HUES48 (cell line): Measurements from ENCODE around the gene PXDC1.
"Not testable (repeated sequence)": the region's sequence is repeated elsewhere in the genome, so short reads cannot be mapped to it uniquely, and the experiment has no call there.

ENCODE experiments used
- H3K27ac ChIP-seq: one replicate; pipeline ENCODE4 v1.7.0; 2013; ENCODE audit warnings: low read depth, low read length, inconsistent platforms
- H3K27me3 ChIP-seq: 2 replicates; pipeline ENCODE4 v1.6.1; 2013; ENCODE audit warnings: mild to moderate bottlenecking, low read length; ENCODE audit not compliant: control insufficient read depth, insufficient read depth
- H3K36me3 ChIP-seq: 2 replicates; pipeline ENCODE4 v1.6.1; 2013; ENCODE audit warnings: low read length; ENCODE audit not compliant: control insufficient read depth, insufficient read depth
- H3K4me1 ChIP-seq: 2 replicates; pipeline ENCODE4 v1.6.1; 2013; ENCODE audit warnings: mild to moderate bottlenecking, low read length; ENCODE audit not compliant: control insufficient read depth, insufficient read depth
- H3K4me3 ChIP-seq: 2 replicates; pipeline ENCODE4 v1.5.1; 2013; ENCODE audit warnings: mild to moderate bottlenecking, low read depth, low read length
- H3K9ac ChIP-seq: 2 replicates; pipeline ENCODE4 v1.6.1; 2013; ENCODE audit warnings: mild to moderate bottlenecking, low read depth, low read length, moderate library complexity
- H3K9me3 ChIP-seq: 2 replicates; pipeline ENCODE4 v1.6.1; 2013; ENCODE audit warnings: low read length; ENCODE audit not compliant: control insufficient read depth, insufficient read depth

The PXDC1 gene

DNA sequence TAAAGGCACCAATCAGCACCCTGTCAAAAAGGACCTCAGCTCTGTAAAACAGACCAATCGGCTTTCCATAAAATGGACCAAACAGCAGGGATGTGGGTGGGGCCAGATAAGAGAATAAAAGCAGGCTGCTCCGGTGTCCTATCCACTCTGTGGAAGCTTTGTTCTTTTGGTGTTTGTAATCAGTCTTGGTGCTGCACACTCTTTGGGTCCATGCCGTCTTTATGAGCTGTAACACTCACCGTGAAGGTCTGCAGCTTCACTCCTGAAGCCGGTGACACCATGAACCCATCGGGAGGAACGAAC is 7.3 kb upstream of the PXDC1 start:
- peaks cover 11% of the 10 kb centered on the region for H3K27me3 ChIP-seq
- no peak overlapping the region for H3K27ac ChIP-seq
- H3K4me3 ChIP-seq: no peak overlapping the region
- no peaks in the 10 kb centered on the region for H3K9me3 ChIP-seq
- H3K9ac ChIP-seq: no peak overlapping the region
- H3K4me1 ChIP-seq: peaks cover 16% of the 10 kb centered on the region
- no peaks in the 10 kb centered on the region for H3K36me3 ChIP-seq

DNA sequence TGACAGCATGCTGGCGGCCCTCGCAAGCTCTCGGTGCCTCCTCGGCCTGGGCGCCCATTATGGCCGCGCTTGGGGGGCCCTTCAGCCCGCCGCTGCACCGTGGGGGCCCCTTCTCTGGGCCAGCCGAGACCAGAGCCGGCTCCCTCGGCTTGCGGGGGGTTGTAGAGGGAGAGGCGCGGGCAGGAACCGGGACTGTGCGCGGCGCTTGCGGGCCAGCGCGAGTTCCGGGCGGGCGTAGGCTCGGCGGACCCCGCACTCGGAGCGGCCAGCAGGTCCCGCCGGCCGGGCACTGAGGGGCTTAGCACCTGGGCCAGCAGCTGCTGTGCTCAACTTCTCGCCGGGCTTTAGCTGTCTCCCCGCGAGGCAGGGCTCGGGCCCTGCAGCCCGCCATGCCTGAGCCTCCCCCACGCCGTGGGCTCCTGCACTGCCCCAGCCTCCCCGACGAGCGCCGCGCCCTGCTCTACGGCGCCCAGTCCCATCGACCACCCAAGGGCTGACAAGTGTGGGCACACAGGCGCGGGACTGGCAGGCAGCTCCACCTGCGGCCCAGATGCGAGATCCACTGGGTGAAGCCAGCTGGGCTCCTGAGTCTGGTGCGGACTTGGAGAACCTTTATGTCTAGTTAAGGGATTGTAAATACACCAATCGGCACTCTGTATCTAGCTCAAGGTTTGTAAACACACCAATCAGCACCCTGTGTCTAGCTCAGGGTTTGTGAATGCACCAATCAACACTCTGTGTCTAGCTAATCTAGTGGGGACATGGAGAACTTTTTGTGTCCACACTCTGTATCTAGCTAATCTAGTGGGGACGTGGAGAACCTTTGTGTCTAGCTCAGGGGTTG is 6.7 kb upstream of the PXDC1 start:
- H3K9ac ChIP-seq, H3K36me3 ChIP-seq, H3K27ac ChIP-seq, H3K4me3 ChIP-seq, H3K9me3 ChIP-seq: not testable (repeated sequence)
- peaks cover 16% of the 10 kb centered on the region for H3K4me1 ChIP-seq
- H3K27me3 ChIP-seq: peaks cover 17% of the 10 kb centered on the region

DNA sequence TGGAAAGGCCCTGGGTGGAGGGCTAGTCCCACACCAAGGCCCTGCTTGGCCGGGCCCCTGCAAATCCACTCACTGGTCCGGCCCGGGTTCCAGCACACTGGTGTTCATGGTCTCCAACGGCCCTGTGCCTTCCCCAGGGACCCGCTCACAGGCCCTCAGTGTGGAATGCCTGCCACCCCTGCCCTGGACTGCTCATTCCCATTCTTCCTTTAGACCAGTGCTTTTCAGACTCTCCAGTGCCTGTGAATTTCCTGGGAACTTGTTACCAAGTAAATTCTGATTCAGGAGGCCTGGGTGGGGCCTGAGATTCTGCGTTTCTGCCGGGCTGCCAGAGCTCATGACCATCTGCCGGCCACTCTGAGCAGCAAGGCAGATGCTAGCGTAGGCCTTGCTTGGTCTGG is 5.7 kb upstream of the PXDC1 start:
- Histone ChIP-seq H3K9ac (no peak overlapping the region), H3K36me3 (no peaks in the 10 kb centered on the region), H3K27ac (no peak overlapping the region), H3K27me3 (peaks cover 27% of the 10 kb centered on the region), H3K4me3 (no peak overlapping the region), H3K4me1 (peaks cover 18% of the 10 kb centered on the region), H3K9me3 (no peaks in the 10 kb centered on the region)

DNA sequence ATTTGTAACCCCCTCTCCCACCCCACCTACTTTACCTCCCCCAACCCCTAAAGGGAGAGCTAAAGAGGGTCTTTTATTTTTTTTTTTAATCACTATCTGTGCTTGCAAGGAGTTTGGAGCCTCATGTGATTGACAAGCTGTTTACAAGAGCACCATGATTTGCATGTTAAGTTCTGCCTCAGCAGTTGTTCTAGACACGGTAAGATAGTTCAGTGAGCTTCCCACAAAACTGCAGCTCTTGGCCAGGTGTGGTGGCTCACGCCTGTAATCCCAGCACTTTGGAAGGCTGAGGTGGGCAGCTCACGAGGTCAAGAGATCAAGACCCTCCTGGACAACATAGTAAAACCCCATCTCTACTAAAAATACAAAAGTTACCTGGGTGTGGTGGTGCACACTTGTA is 5.0 kb upstream of the PXDC1 start:
- Histone ChIP-seq H3K4me1 (peaks cover 19% of the 10 kb centered on the region), H3K4me3 (0 out of 2 replicates have a peak overlapping the region, but pooled peaks have one; percentile 3), H3K9me3 (no peaks in the 10 kb centered on the region), H3K27me3 (peaks cover 34% of the 10 kb centered on the region), H3K9ac (no peak overlapping the region), H3K36me3 (no peaks in the 10 kb centered on the region), H3K27ac (peak overlapping the region; percentile 37)

DNA sequence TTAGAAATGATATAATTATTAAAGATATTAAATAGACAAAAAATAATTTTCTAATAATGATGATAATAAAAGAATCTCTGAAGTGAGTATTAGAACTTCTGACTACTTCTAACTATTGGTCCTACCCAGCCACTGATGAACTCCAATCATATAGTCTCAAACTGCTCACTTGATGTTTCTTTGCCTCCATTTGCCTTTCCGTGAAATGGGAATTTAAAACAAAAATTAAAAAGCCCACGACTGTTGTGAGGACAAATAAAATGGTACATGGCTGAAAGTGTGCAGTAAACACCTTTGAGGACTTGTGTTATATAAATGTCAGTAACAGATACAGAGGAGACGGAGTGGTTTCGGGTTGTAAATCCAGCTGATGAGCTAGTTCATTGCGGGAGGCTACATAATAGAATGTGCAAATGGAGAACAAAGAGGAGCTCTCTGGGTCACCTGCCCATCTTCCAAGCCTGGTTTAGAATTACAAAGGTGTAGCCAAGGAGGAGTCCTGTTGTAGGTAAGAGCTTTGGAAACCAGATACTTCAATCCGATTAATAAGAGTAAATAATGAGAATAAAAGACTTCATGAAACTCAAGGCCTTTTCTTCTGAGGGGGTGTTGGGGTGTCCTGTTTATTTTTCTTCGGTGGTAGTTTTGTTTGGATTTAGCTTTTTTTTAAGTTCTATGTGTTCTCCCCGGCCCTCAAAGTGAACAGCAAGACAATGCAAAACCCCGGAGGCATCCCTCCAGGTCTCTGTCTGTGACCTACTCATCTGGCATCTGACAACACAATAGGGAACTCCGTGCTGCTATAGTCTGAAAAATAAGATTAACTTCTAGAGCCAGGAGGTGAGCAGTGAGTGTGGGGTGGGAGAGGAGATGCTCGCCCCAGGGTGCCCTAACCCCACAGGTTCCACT is 4.4 kb upstream of the PXDC1 start:
- no peak overlapping the region for H3K9ac ChIP-seq
- peak overlapping the region; percentile 3 for H3K4me3 ChIP-seq
- H3K27me3 ChIP-seq: peaks cover 40% of the 10 kb centered on the region
- H3K4me1 ChIP-seq: peaks cover 19% of the 10 kb centered on the region
- H3K27ac ChIP-seq: peak overlapping the region; percentile 37
- H3K36me3 ChIP-seq: no peaks in the 10 kb centered on the region
- H3K9me3 ChIP-seq: no peaks in the 10 kb centered on the region

DNA sequence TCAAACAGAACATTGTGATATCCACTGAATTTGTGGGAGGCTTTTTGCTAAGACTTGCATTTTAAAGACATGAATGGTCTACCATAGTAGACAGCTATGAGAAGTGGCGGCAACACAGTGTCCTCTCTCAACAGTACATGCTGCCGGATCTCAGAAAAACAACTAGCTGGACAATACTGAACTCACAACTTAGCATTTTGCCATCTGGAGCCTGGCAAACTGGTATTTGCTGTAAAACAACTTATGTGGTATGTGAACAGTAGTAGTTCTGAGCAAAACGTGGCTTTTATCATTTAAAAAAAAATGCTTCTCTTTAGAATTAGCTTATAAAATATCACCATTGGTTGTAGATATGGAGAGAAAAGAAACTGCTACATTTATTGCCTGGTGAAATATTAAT is 3.3 kb upstream of the PXDC1 start:
- Histone ChIP-seq H3K27me3 (peaks cover 51% of the 10 kb centered on the region), H3K36me3 (no peaks in the 10 kb centered on the region), H3K9ac (no peak overlapping the region), H3K4me1 (peaks cover 19% of the 10 kb centered on the region), H3K27ac (no peak overlapping the region), H3K4me3 (no peak overlapping the region), H3K9me3 (no peaks in the 10 kb centered on the region)

DNA sequence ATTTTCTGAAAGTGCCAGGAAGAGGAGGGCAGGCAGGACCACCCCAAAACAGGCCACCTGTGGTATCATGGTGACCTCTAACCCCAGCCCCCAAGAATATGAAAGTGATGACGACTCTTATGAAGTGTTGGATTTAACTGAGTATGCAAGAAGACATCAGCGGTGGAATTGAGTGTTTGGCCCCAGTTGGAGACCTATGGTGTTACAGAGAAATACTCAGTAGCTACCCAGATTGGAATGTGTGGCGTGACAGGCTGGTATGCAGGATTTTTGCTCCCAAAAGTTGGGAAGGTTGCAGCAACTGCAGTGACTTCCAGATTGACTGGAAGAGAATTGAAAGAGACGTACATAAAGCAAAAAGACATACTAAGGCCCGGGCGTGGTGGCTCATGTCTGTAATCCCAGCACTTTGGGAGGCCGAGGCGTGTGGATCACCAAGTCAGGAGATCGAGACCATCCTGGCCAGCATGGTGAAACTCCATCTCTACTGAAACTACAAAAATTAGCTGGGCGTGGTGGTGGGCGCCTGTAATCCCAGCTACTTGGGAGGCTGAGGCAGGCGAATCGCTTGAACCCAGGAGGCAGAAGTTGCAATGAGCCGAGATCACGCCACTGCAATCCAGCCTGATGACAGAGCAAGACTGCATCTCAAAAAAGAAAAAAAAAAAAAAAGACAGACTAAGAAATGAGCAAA is 2.7 kb upstream of the PXDC1 start:
- Histone ChIP-seq H3K27me3 (peaks cover 57% of the 10 kb centered on the region), H3K4me1 (peaks cover 19% of the 10 kb centered on the region)
- not testable (repeated sequence) for H3K36me3 ChIP-seq, H3K27ac ChIP-seq, H3K9me3 ChIP-seq, H3K9ac ChIP-seq, H3K4me3 ChIP-seq

DNA sequence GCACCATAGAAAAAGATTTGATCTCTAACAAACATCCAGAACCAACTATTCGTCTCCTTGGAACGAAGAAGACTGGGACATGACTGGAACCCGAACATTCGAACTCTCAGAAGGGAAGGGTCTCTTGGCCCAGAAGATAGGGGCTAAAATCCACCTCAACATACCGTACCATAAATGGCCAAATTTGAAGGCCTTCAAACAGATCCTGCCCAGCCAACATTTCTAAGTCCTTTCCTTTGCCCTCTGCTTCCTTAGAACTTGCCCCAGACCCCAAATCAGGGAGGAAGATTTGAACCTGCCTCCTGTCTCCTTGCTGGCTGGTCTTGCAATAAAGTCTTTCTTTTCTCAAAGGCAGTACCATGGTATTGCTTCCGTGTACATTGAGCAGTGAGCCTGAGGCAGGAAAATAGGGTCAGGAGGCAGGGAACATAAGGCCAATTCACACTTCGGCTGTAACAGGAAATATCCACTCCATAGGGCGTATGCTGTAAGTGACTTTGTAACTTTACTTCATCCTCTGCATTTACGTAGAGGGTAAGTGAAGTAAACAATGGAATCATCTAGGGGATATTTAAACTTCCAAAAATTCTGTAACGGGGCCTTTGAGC is 1.8 kb upstream of the PXDC1 start:
- H3K9ac ChIP-seq: no peak overlapping the region
- no peak overlapping the region for H3K27ac ChIP-seq
- peaks cover 19% of the 10 kb centered on the region for H3K4me1 ChIP-seq

DNA sequence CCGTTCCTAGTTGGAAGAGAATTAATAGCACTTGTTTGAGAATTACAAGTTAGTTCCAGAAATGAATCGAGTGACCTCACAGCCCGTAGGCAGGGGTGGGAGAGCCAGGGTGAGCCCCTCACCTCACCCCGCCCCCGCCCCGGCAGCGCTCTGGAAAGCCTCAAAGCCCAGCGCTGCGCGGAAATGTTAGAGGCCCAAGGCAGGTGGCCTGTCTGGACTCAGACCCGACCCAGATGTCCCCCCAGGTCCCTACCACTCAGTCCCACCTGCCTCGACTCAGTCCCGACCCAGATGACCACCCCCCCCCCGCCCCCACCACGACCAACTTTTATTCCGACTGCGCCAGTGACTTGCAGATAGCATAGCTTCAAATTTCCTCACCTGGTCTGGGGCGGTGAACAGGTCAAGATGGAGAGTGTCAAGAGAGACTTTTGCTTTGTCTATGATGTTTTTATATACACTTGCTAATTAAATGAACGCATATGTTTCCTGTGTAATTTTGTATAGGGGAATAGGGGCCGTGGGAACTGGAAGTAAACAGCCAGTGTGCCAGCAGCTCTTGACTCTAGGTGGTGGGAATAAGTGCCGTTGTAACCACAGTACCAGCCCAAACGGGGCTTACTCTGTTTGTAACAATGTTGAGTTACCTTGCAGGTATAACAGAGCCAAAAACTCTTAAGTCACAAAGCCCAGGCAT is 1.2 kb upstream of the PXDC1 start:
- Histone ChIP-seq H3K4me1 (peaks cover 19% of the 10 kb centered on the region), H3K9me3 (no peaks in the 10 kb centered on the region), H3K36me3 (no peaks in the 10 kb centered on the region), H3K27ac (no peak overlapping the region), H3K27me3 (peaks cover 65% of the 10 kb centered on the region), H3K9ac (no peak overlapping the region), H3K4me3 (peak overlapping the region; percentile 67)

More for the DNA sequence above, 1.8 kb upstream of the PXDC1 start:
- no peak overlapping the region for H3K4me3 ChIP-seq
- H3K9me3 ChIP-seq: no peaks in the 10 kb centered on the region
- peaks cover 65% of the 10 kb centered on the region for H3K27me3 ChIP-seq
- H3K36me3 ChIP-seq: no peaks in the 10 kb centered on the region
